Skeletal muscle tissue (tissue), 4 donors: ENCODE results near the gene IFI30. TPM values are rescaled to one million over a fixed set of nuclear protein-coding genes. Genes with fewer than 3 reads are reported as not detected.

Experiments used
- H3K27ac ChIP-seq: one replicate; pipeline ENCODE4 v1.7.0; 2013; ENCODE audit warnings: mild to moderate bottlenecking, low read depth, low read length, inconsistent platforms
- H3K27me3 ChIP-seq, 3 donors: one replicate each; pipeline ENCODE4 v1.7.0; 2013; ENCODE audit warnings: low read length in 3 of 3; ENCODE audit not compliant: control insufficient read depth in 3 of 3, insufficient read depth in 3 of 3
- H3K36me3 ChIP-seq, 3 donors: one replicate each; pipeline ENCODE4 v1.7.0; 2013; ENCODE audit warnings: low read length in 3 of 3; ENCODE audit not compliant: control insufficient read depth in 3 of 3, insufficient read depth in 3 of 3
- H3K4me1 ChIP-seq, 3 donors: one replicate each; pipeline ENCODE4 v1.7.0; 2013; ENCODE audit warnings: low read length in 3 of 3, mild to moderate bottlenecking in 3 of 3; ENCODE audit not compliant: control insufficient read depth in 3 of 3, insufficient read depth in 3 of 3
- H3K4me3 ChIP-seq, 3 donors: one replicate each; pipeline ENCODE4 v1.7.0; 2013; ENCODE audit warnings: low read length in 3 of 3
- H3K9ac ChIP-seq, 3 donors: one replicate each; pipeline ENCODE4 v1.7.0; 2013; ENCODE audit warnings: low read length in 3 of 3, mild to moderate bottlenecking in 3 of 3, moderate library complexity in 2 of 3, low read depth in 1 of 3
- H3K9me3 ChIP-seq, 3 donors: one replicate each; pipeline ENCODE4 v1.7.0; 2013; ENCODE audit warnings: low read length in 3 of 3; ENCODE audit not compliant: control insufficient read depth in 3 of 3
- total RNA-seq: library from RNA; depleted of rRNA; stranded (reverse); fragments of >200 nt; gene quantifications from one replicate; pipeline ENCODE4 v1.2.3, GENCODE V29; 2014
- donor health status: Osteomylitis.

IFI30 gene
- total RNA-seq, 1 donor from 2014 or later = 3.7 TPM

- Histone ChIP-seq H3K9ac (no peak overlapping the region), H3K9me3 (no peaks in the 10 kb centered on the region), H3K27me3 (no peaks in the 10 kb centered on the region), H3K4me3 (no peak overlapping the region), H3K36me3 (peaks cover 4 to 41% (median 5%) of the 10 kb centered on the region in 3 donors), H3K27ac (no peak overlapping the region), H3K4me1 (no peaks in the 10 kb centered on the region)
These were observed 35.8 kb upstream of the IFI30 start for GRCh38 chr19:18137657-18138339.

GRCh38 chr19:18140473-18140872 lies 33.1 kb upstream of the IFI30 start:
- Histone ChIP-seq H3K4me3 (no peak overlapping the region), H3K9me3 (no peaks in the 10 kb centered on the region), H3K27me3 (no peaks in the 10 kb centered on the region), H3K27ac (no peak overlapping the region), H3K36me3 (peaks cover 9 to 50% (median 14%) of the 10 kb centered on the region in 3 donors), H3K4me1 (no peaks in the 10 kb centered on the region), H3K9ac (no peak overlapping the region)

GRCh38 chr19:18141031-18141430 lies 32.6 kb upstream of the IFI30 start:
- no peaks in the 10 kb centered on the region for H3K4me1 ChIP-seq
- H3K9ac ChIP-seq = no peak overlapping the region
- peaks cover 10 to 50% (median 14%) of the 10 kb centered on the region in 3 donors for H3K36me3 ChIP-seq
- H3K4me3 ChIP-seq = no peak overlapping the region
- no peak overlapping the region for H3K27ac ChIP-seq
- no peaks in the 10 kb centered on the region for H3K27me3 ChIP-seq
- H3K9me3 ChIP-seq = no peaks in the 10 kb centered on the region

- no peaks in the 10 kb centered on the region for H3K4me1 ChIP-seq
- H3K27ac ChIP-seq = no peak overlapping the region
- H3K9me3 ChIP-seq = no peaks in the 10 kb centered on the region
- peaks cover 10 to 44% (median 14%) of the 10 kb centered on the region in 3 donors for H3K36me3 ChIP-seq
- no peak overlapping the region for H3K4me3 ChIP-seq
- no peak overlapping the region for H3K9ac ChIP-seq
- H3K27me3 ChIP-seq = no peaks in the 10 kb centered on the region
These were observed 29.7 kb upstream of the IFI30 start for GRCh38 chr19:18143902-18144301.

- Histone ChIP-seq H3K27me3 (no peaks in the 10 kb centered on the region), H3K36me3 (peaks cover 10 to 42% (median 14%) of the 10 kb centered on the region in 3 donors)
These were observed 29.3 kb upstream of the IFI30 start for GRCh38 chr19:18144361-18144760.

GRCh38 chr19:18144906-18145305 lies 28.7 kb upstream of the IFI30 start:
- no peak overlapping the region for H3K9ac ChIP-seq
- H3K36me3 ChIP-seq = peaks cover 10 to 42% (median 14%) of the 10 kb centered on the region in 3 donors
- H3K4me1 ChIP-seq = peaks cover 0 to 4% (median 4%) of the 10 kb centered on the region in 3 donors
- no peak overlapping the region for H3K4me3 ChIP-seq
- H3K9me3 ChIP-seq = no peaks in the 10 kb centered on the region
- no peak overlapping the region for H3K27ac ChIP-seq
- no peaks in the 10 kb centered on the region for H3K27me3 ChIP-seq

More at GRCh38 chr19:18144361-18144760, 29.3 kb upstream of the IFI30 start:
- Histone ChIP-seq H3K27ac (no peak overlapping the region), H3K9ac (no peak overlapping the region), H3K4me1 (peaks cover 0 to under 1% (median under 1%) of the 10 kb centered on the region in 3 donors), H3K9me3 (no peaks in the 10 kb centered on the region), H3K4me3 (no peak overlapping the region)

GRCh38 chr19:18145391-18145999 lies 28.1 kb upstream of the IFI30 start:
- Histone ChIP-seq H3K27me3 (no peaks in the 10 kb centered on the region), H3K9ac (no peak overlapping the region), H3K36me3 (peaks cover 10 to 39% (median 14%) of the 10 kb centered on the region in 3 donors), H3K9me3 (no peaks in the 10 kb centered on the region), H3K4me1 (peaks cover under 1 to 4% (median 4%) of the 10 kb centered on the region in 3 donors), H3K4me3 (no peak overlapping the region), H3K27ac (no peak overlapping the region)

- no peak overlapping the region for H3K9ac ChIP-seq
- no peak overlapping the region for H3K4me3 ChIP-seq
- H3K27me3 ChIP-seq = no peaks in the 10 kb centered on the region
- no peak overlapping the region for H3K27ac ChIP-seq
- no peaks in the 10 kb centered on the region for H3K9me3 ChIP-seq
- H3K4me1 ChIP-seq = peaks cover 11 to 16% (median 11%) of the 10 kb centered on the region in 3 donors
- peaks cover 6 to 33% (median 12%) of the 10 kb centered on the region in 3 donors for H3K36me3 ChIP-seq
These were observed 26.2 kb upstream of the IFI30 start for GRCh38 chr19:18147396-18147795.

- Histone ChIP-seq H3K9ac (peak overlapping the region in 2 of 3 donors; percentile 32 to 69), H3K27ac (peak overlapping the region; percentile 36), H3K9me3 (no peaks in the 10 kb centered on the region), H3K36me3 (peaks cover 5 to 20% (median 6%) of the 10 kb centered on the region in 3 donors), H3K4me3 (peak overlapping the region; percentile 6 to 38 (median 36)), H3K27me3 (no peaks in the 10 kb centered on the region), H3K4me1 (peaks cover 22 to 30% (median 24%) of the 10 kb centered on the region in 3 donors)
These were observed 24.0 kb upstream of the IFI30 start for GRCh38 chr19:18149596-18149975.
